ENCODE measurements around the gene U2AF1L4. TPM values are rescaled to one million over a fixed set of nuclear protein-coding genes. Genes with fewer than 3 reads are reported as not detected.

U2AF1L4 gene
- total RNA-seq, 1 donor from 2014 or later, result 17.2 TPM

DNA sequence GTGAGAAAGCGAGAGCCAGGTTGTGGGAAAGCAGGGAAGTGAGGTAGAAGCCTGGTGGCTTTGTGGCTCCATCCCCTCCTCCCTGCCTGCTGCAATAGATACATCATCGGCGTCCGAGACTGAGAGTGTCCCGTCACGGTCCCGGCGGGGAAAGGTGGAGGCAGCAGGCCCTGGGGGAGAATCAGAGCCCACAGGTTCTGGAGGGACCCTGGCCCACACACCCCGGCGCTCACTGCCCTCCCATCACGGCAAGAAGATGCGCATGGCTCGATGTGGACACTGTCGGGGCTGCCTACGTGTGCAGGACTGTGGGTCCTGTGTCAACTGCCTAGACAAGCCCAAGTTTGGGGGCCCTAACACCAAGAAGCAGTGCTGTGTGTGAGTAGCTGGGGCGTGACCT lies 22.3 kb downstream of the U2AF1L4 start:
- H3F3A ChIP-seq (ENCODE audit: low read depth), result no peaks in the 10 kb centered on the region
- no peak for DNase-seq (ENCODE audit: low spot score)
- H3K9me3 ChIP-seq (ENCODE audit: low read depth), result no peaks in the 10 kb centered on the region
- no peak overlapping the region for H2AFZ ChIP-seq (replicated peaks)
- peaks cover 36% of the 10 kb centered on the region for H3K36me3 Mint-ChIP-seq
- H3K27ac ChIP-seq, result no peak overlapping the region
- TF ChIP-seq, protein P1, sequence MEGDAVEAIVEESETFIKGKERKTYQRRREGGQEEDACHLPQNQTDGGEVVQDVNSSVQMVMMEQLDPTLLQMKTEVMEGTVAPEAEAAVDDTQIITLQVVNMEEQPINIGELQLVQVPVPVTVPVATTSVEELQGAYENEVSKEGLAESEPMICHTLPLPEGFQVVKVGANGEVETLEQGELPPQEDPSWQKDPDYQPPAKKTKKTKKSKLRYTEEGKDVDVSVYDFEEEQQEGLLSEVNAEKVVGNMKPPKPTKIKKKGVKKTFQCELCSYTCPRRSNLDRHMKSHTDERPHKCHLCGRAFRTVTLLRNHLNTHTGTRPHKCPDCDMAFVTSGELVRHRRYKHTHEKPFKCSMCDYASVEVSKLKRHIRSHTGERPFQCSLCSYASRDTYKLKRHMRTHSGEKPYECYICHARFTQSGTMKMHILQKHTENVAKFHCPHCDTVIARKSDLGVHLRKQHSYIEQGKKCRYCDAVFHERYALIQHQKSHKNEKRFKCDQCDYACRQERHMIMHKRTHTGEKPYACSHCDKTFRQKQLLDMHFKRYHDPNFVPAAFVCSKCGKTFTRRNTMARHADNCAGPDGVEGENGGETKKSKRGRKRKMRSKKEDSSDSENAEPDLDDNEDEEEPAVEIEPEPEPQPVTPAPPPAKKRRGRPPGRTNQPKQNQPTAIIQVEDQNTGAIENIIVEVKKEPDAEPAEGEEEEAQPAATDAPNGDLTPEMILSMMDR (IDR thresholded peaks at IDR 0.05), result no peak
- TF ChIP-seq EZH2phosphoT487 (IDR thresholded peaks at IDR 0.05) (no peak), EZH2 (IDR thresholded peaks at IDR 0.05) (no peak)
- H3K27ac Mint-ChIP-seq, result no peak overlapping the region
- H3K9me3 Mint-ChIP-seq, result no peaks in the 10 kb centered on the region
- H3K9ac ChIP-seq, result no peak overlapping the region
- H3K4me3 Mint-ChIP-seq, result no peak overlapping the region
- H3K4me2 ChIP-seq, result no peak overlapping the region
- H4K20me1 ChIP-seq (ENCODE audit: low read depth), result peaks cover 23% of the 10 kb centered on the region
- peaks cover 10% of the 10 kb centered on the region for H3K27me3 Mint-ChIP-seq (ENCODE audit: insufficient read depth, low read depth)
- peaks cover 5% of the 10 kb centered on the region for H3K4me1 ChIP-seq
- H3K4me3 ChIP-seq, result no peak overlapping the region
- peaks cover 9% of the 10 kb centered on the region for H3K4me1 Mint-ChIP-seq
- no peaks in the 10 kb centered on the region for H3K27me3 ChIP-seq
- H3K79me2 ChIP-seq (ENCODE audit: low read depth), result peaks cover 22% of the 10 kb centered on the region
- H3K36me3 ChIP-seq, result no peaks in the 10 kb centered on the region

DNA sequence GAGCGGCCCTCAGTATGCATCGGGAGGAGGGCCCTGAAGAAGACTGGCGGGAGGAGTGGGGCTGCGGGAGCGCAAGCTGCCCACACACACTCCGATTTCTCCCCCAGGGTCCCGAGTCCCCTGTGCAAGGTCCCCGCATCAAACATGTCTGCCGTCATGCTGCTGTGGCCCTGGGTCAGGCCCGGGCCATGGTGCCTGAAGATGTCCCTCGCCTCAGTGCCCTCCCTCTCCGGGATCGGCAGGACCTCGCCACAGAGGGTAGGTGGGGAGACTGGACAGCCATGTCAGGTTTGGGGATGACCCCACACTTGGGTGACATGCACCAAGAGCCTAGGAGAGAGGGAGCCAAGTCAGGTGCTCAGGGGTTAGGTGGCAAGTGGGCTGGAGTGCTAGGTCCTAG lies 22.8 kb downstream of the U2AF1L4 start:
- no peak overlapping the region for H3K27ac ChIP-seq
- peaks cover 22% of the 10 kb centered on the region for H3K79me2 ChIP-seq (ENCODE audit: low read depth)
- Mint-ChIP-seq H3K27ac (no peak overlapping the region), H3K27me3 (ENCODE audit: insufficient read depth, low read depth) (peaks cover 10% of the 10 kb centered on the region), H3K4me3 (peak overlapping the region; percentile 21), H3K4me1 (peaks cover 9% of the 10 kb centered on the region), H3K9me3 (no peaks in the 10 kb centered on the region), H3K36me3 (peaks cover 34% of the 10 kb centered on the region)
- H3K4me1 ChIP-seq, result peaks cover 5% of the 10 kb centered on the region
- H3K36me3 ChIP-seq, result no peaks in the 10 kb centered on the region
- no peak overlapping the region for H3K4me2 ChIP-seq
- H3F3A ChIP-seq (ENCODE audit: low read depth), result peaks cover under 1% of the 10 kb centered on the region
- TF ChIP-seq, protein P1 (IDR thresholded peaks at IDR 0.05), result no peak
- no peak for TF ChIP-seq EZH2 (IDR thresholded peaks at IDR 0.05)
- TF ChIP-seq EZH2phosphoT487 (IDR thresholded peaks at IDR 0.05), result no peak
- peaks cover 23% of the 10 kb centered on the region for H4K20me1 ChIP-seq (ENCODE audit: low read depth)
- H2AFZ ChIP-seq (replicated peaks), result no peak overlapping the region
- H3K4me3 ChIP-seq, result no peak overlapping the region
- no peaks in the 10 kb centered on the region for H3K27me3 ChIP-seq
- no peak overlapping the region for H3K9ac ChIP-seq
- no peaks in the 10 kb centered on the region for H3K9me3 ChIP-seq (ENCODE audit: low read depth)
- DNase-seq (ENCODE audit: low spot score), result no peak

DNA sequence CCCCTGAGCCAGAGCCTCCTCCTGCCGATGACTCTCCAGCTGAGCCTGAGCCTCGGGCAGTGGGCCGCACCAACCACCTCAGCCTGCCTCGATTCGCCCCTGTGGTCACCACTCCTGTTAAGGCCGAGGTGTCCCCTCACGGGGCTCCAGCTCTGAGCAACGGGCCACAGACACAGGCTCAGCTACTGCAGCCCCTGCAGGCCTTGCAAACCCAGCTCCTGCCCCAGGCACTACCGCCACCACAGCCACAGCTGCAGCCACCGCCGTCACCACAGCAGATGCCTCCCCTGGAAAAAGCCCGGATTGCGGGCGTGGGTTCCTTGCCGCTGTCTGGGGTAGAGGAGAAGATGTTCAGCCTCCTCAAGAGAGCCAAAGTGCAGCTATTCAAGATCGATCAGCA lies 23.8 kb downstream of the U2AF1L4 start:
- Histone ChIP-seq H3K9ac (no peak overlapping the region), H3K79me2 (ENCODE audit: low read depth) (peaks cover 22% of the 10 kb centered on the region), H3K9me3 (ENCODE audit: low read depth) (no peaks in the 10 kb centered on the region), H4K20me1 (ENCODE audit: low read depth) (peaks cover 23% of the 10 kb centered on the region), H3K27me3 (no peaks in the 10 kb centered on the region), H3K4me3 (no peak overlapping the region), H3K4me1 (peaks cover 5% of the 10 kb centered on the region), H3K36me3 (no peaks in the 10 kb centered on the region), H3K27ac (no peak overlapping the region), H3K4me2 (no peak overlapping the region), H3F3A (ENCODE audit: low read depth) (peaks cover 9% of the 10 kb centered on the region), H2AFZ (replicated peaks) (no peak overlapping the region)
- Mint-ChIP-seq H3K9me3 (no peaks in the 10 kb centered on the region), H3K36me3 (peaks cover 32% of the 10 kb centered on the region), H3K4me1 (peaks cover 14% of the 10 kb centered on the region), H3K27me3 (ENCODE audit: insufficient read depth, low read depth) (peaks cover 7% of the 10 kb centered on the region), H3K27ac (no peak overlapping the region), H3K4me3 (no peak overlapping the region)
- no peak for DNase-seq (ENCODE audit: low spot score)
- TF ChIP-seq, protein P1 (IDR thresholded peaks at IDR 0.05), result no peak
